DMS53 treated with DMSO at 0.1 percent for 48 hours (cell line): ENCODE results near the gene CHST11.

Experiments used
- DNase-seq: peaks from one replicate; lab custom pipeline; 2025; ENCODE audit not compliant: unreplicated experiment; lab: John Stamatoyannopoulos, UW

The CHST11 gene

DNA sequence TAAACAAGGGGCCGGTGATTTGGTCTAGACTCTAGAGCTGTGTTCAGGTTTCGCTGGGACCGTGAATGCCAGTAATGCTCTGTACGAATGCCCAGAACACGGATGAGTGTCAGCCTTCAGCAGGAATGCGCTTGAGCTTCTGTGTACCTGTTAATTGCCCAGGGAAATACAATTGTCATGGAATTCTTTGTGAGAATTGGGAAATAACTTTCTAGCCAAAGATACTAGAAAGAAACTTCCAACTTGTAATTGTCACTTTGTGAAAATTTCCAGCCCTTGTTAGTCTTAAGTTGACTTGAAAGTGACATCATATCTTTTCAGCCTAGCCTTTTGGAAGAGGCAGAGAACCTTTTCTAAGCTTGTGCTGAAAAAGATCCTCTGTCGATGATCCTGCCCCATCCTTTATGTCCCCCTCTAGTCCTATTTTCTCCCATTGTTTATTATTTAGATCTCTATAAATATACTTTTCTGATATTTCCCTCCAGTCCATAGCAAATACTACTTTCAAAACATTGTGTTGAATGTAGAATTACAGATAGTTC lies 2.7 kb downstream of the CHST11 start:
- no peak for DNase-seq

DNA sequence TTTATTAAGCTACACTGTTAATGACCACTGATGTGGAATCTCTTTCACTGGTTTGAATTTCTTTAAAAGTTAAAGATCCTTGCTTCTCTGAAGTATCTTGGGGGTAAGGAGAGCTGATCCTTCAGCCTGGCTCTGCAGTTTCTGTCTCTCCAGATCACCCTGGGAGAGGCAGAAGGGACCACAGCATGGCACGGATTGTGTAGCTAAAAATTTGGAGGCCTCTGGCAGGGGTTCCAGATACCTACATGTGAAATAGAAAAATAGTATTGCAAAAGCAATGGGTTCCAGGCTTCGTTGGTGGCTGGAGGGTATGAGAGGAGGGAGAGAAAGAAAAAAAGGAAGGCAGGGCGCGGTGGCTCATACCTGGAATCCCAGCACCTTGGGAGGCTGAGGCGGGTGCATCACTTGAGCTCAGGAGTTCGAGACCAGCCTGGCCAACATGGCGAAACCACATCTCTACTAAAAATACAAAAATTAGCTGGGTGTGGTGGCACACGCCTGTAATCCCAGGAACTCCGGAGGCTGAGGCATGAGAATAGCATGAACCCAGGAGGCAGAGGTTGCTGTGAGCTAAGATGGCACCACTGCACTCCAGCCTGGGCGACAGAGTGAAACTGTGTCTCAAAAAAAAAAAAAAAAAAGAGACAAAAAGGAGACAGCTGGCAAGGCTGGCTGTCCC lies 3.4 kb downstream of the CHST11 start:
- DNase-seq, result no peak

- DNase-seq, result no peak
Observed at GRCh38 chr12:104460973-104461698, 4.4 kb downstream of the CHST11 start.

DNA sequence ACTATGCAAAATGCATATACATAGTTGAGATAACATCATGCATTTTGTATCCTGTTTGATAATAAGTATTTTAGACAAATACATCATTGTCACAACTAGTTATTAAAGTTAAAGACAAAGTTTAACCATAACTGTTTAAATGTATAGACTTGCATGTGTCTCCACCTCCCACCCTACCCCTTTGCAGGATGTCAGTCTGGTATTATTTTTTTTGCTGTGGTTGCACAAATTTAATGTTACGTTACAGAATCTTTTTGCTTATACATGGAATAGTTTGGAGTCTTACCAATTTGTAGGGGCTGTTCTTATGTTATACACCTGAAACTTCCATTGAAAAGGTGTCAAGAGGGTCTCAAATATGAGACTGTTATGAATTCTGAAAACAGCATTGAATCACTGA lies 5.6 kb downstream of the CHST11 start:
- no peak for DNase-seq

DNA sequence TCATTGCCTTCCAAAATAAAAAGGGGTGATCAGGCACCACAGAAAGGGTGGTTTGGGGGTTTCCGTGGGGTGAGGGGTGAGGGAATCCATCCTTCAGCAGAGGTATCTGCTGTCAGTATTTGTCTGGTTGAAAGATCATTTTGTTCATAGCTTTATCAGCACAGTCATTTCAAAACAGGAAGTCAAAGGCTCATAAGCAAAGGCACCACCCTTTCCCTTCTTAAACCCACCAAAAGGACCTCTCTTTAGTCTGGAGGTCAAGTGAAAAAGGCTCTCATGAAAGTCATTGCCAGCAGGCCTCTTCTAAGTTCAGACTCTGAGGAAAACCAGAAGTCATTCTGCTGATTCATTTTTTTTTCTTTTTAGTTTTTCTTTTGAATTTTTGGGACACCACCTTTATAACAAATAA lies 6.2 kb downstream of the CHST11 start:
- no peak for DNase-seq

DNA sequence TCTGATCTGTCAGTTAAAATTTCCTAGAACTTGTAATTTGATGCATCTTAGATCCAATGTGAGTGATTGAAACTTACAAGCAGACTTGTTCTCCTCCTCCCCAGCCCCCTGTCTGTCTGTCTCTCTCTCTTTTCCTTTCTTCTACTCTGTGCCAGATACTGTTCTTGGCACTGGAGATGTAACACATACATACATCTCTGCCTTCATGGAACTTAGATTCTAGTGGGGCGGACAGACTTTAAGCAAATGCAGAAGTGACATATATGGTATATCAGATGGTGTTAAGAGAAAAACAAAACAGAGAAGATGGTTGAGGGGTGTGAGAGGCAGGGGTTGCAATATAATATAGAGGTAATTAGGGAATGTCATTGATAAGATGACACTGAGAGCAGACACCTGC lies 6.6 kb downstream of the CHST11 start:
- DNase-seq, result no peak

GRCh38 chr12:104464899-104465298 lies 8.2 kb downstream of the CHST11 start:
- DNase-seq, result no peak

DNA sequence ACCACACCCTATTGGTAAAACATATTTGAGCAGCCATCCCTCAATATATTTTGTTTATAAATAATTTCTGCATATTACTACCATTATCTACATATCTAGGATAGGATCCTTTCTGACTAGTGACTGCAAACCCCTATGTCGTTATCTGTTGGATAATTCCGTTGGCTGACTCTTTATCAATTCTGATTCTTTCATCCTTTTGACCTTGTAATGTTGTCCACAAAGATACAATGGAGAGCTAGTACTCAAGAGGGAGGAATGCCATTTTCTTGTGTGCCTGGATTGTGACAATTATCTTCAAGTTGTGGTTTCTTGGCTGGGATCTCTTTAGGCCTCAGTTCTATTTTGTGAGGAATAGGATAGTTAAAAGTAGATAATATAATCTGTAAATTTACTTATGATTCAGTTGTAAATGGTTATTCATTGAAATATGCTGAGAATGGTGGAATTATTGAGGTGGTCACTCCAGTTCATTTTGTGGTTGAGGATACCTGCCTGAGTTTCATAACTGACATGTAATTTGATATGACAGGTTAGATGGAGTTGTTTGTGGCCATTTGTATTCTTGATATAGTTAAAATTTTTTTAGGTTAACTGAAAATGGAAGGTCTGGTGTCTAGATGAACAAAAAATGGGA lies 10.1 kb downstream of the CHST11 start:
- no peak for DNase-seq

DNA sequence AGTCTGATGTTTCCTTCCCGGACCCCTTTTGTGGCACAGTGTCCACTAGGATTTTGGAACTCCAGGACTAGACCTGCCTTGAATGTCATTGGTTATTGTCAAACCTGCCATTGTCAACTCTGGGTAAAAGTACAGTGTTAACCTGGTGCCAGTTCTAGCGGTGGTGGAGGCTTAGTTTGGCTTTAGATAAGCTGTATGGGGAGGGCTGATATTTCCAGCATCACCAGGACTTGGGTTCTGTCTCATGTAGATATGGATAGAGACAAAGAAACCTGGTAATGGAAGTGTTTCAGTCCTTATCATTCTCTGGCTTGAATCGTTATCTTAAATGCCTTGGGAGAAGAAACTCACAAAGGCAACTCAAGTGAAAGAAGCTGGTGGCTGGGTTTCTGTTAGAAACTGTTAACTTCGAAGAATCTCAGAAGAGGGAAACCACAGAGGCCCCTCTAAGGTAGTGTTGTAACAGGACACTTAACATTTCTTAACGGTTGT lies 10.6 kb downstream of the CHST11 start:
- no peak for DNase-seq

DNA sequence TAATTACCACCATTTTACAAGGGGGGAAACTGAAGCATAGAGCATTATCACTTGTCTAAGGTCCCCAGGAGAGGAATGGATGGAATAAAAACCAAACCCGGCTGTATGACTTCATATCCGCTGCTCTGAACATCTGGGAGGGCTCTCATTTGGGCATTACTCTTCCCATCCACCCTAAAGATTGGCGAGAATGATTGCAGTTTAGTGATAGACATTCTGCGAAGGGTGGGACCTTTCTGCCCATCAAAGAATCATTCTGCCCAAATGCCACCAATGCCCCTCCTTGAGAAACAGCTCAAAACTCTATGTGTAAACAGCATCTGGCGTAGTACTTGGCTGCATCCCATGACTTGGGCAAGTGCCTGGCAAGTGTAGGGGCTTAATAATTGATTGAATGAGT lies 11.6 kb downstream of the CHST11 start:
- no peak for DNase-seq

GRCh38 chr12:104469066-104469465 lies 12.3 kb downstream of the CHST11 start:
- DNase-seq, result no peak

GRCh38 chr12:104469523-104469922 lies 12.8 kb downstream of the CHST11 start:
- DNase-seq, result no peak

DNA sequence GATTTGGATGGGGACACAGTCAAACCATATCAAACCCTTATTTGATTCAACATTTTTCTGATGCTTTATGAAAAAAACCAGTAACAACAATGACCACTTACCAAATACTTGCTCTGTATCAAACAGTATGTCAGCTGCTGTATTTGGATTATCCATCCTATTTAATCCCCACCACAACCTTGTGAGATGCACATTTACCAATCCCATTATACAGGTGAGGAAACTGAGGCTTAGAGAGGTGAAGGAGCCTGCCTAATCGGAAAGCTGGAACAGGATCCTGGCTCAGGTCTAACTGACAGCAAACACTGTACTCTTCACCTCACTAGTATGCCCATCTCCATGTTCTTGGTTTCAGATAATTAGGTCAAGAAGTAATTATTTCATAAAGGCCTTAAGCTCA lies 13.8 kb downstream of the CHST11 start:
- DNase-seq, result no peak

DNA sequence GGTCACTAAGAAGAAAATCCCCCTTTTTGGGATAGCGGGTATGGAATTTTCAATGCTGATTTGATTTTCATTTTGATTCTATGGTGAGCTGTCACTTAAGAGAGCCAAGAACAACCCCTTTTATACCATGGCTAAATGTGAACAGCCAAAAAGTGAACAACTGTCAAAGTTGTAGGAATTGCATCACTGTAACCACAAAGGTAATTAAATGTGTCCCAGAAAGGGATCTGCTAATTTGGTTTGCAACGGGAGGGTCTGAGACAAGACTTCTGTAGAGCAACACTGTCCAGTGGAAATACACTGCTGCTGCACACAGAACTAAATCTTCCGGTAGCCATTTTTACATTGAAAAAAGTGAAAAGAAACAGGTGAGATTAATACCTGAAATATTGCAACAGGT lies 14.6 kb downstream of the CHST11 start:
- no peak for DNase-seq

GRCh38 chr12:104472748-104473147 lies 16.0 kb downstream of the CHST11 start:
- no peak for DNase-seq

- DNase-seq, result no peak
Observed at GRCh38 chr12:104473374-104473983, 16.7 kb downstream of the CHST11 start.

DNA sequence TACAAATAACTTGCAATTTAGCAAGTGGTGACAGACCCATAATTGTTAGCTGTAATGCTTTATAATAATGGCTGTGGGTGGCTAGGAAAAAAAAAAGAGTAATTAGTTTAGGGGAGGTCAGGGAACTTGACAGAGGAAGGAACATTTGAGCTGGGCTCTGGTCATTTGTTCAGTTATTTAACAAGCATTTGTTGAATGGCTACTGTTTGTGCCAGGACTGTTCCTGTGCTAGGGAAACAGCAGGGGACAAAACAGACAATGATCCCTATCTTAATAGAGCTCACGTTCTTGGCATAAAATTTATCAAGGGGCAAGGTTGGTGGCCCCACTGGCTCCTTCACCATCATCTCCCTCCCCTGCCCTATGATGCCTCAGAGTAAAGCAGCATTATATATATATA lies 18.5 kb downstream of the CHST11 start:
- no peak for DNase-seq

DNA sequence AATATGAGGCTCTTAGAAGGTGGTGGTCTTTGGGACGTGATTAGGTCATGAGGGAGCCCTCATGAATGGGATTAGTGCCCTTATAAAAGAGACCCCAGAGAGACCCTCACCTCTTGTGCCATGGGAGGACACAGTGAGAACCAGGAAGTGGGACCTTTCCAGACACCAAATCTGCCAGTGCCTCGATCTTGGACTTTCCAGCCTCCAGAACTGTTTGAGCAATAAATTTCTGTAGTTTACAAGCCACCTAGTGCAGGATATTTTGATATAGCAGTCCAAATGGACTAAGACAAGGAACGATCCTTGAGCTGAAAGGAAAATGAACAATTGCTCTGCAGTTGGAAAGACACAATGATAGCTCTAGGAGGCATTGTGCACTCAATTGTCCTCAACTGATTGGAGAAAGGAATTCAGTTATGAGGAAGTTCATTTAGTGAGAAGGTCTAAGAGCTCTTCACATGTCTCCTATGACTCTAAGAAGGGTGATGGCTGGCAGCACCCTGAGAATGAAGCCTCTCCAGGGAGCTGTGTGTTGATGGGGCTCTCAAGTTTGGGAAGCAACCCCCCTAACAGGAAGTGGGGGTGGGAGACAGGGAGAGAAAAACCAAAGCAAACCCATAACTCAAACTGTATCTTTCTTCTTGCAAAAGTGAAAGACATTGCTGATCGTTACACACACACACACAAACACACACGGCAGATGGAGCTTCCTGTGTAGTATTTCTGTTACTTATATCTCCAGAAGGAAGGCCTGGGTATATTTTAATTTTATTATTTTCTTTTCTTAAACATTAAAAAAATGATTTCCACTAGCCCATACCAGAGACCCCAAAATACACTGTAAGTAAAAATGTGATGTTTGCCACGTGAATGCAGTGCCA lies 21.0 kb downstream of the CHST11 start:
- no peak for DNase-seq

GRCh38 chr12:104478396-104479122 lies 21.8 kb downstream of the CHST11 start:
- no peak for DNase-seq

DNA sequence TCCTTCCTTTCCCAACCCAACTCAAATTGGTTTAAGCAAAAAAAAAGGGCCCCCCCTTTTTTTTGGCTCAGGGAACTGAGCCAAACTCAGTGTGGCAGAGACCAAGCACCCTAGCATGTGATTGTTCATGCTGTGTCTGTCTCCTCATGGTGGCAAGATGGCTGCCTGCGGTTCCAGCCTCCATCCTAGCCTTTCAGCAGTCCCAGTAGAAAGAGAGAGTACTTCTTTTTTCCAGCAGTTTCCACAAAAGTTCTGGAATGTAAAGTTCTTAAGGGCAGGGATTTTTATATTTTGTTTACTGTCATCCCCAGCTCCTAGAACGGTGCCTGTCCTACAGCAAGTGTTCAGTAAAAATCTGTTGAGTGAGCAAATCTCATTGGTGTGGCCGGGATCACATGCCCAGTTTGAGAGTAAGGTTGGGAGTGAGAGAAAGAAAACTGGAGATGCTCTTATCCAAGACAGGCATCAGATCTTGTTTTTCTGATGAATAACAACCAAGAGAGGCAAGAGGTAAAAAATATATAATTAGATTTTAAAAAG lies 22.4 kb downstream of the CHST11 start:
- DNase-seq, result no peak
